22Rv1 (cell line): ENCODE measurements around the gene UMODL1.
"Not testable (repeated sequence)": the region's sequence is repeated elsewhere in the genome, so short reads cannot be mapped to it uniquely, and the experiment has no call there.

Source experiments
- H3K27ac ChIP-seq: fragments of 450-650 bp; 2 replicates; pipeline ENCODE4 v1.5.1; 2017
- ZFX ChIP-seq: fragments of 450-650 bp; IDR thresholded peaks from 2 replicates; pipeline ENCODE4 v1.6.1; 2017; ENCODE audit warnings: antibody characterized with exemption, borderline replicate concordance
- TF ChIP-seq, protein P1 (sequence below): fragments of 450-650 bp; IDR thresholded peaks from 2 replicates; pipeline ENCODE4 v1.5.1; 2017; ENCODE audit warnings: mild to moderate bottlenecking

Gene UMODL1

GRCh38 chr21:42075686-42076471, 4.8 kb downstream of the UMODL1 start:
- H3K27ac ChIP-seq: no peak overlapping the region
- TF ChIP-seq, protein P1, sequence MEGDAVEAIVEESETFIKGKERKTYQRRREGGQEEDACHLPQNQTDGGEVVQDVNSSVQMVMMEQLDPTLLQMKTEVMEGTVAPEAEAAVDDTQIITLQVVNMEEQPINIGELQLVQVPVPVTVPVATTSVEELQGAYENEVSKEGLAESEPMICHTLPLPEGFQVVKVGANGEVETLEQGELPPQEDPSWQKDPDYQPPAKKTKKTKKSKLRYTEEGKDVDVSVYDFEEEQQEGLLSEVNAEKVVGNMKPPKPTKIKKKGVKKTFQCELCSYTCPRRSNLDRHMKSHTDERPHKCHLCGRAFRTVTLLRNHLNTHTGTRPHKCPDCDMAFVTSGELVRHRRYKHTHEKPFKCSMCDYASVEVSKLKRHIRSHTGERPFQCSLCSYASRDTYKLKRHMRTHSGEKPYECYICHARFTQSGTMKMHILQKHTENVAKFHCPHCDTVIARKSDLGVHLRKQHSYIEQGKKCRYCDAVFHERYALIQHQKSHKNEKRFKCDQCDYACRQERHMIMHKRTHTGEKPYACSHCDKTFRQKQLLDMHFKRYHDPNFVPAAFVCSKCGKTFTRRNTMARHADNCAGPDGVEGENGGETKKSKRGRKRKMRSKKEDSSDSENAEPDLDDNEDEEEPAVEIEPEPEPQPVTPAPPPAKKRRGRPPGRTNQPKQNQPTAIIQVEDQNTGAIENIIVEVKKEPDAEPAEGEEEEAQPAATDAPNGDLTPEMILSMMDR: no peak
- no peak for TF ChIP-seq ZFX

GRCh38 chr21:42077685-42078238, 6.6 kb downstream of the UMODL1 start:
- not testable (repeated sequence) for H3K27ac ChIP-seq

- not testable (repeated sequence) for H3K27ac ChIP-seq
Observed at GRCh38 chr21:42078247-42079007, 7.3 kb downstream of the UMODL1 start.

DNA sequence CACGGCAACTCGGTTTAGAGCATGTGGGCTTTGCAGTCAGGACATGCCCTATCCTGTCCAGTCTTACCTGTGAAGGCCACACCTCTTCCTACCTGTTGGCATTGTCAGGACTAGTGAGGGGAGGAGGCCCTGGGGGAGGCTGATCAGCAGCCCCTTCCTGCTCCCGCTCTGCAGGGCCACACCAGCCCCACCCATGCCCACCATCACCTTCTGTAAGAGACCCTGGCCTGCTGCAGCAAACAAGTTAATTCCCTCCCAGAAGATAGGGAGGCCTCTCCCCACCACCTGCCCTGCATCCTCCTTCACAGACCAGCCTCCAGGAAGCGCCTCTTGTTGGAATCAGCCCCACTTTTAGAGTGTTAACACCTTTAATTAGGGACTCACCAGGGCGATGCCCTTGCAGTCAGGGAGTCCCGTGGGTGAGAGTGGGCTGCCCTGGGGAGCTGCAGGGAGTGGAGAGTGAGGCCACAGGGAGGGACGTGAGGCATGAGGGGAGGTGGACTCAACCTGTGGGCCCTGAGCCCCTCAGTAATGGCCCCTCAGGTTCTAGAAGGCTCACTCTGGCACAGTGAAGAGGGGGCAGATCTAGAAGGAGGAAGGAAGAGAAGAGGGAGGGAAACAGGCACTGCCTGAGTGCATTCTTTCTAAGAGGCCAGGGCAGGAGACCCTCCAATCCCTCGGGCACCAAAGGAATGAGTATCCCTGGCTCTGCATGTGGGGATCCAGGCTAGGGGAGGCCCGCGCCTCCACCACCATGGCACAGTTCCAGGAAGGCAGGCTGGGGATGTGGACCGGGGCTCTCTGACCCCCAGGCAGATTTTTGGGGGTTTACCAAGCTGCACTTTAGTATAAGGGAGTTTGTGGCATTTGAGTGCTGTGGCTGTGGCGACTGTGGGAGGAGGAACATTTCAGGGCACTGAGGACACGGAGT, 8.2 kb downstream of the UMODL1 start:
- no peak overlapping the region for H3K27ac ChIP-seq
- no peak for TF ChIP-seq ZFX
- TF ChIP-seq, protein P1: no peak

- no peak overlapping the region for H3K27ac ChIP-seq
- no peak for TF ChIP-seq ZFX
- TF ChIP-seq, protein P1: no peak
Observed at GRCh38 chr21:42079939-42080787, 9.0 kb downstream of the UMODL1 start.

- H3K27ac ChIP-seq: no peak overlapping the region
- TF ChIP-seq, protein P1: no peak
- TF ChIP-seq ZFX: no peak
Observed at GRCh38 chr21:42080788-42081083, 9.6 kb downstream of the UMODL1 start.

DNA sequence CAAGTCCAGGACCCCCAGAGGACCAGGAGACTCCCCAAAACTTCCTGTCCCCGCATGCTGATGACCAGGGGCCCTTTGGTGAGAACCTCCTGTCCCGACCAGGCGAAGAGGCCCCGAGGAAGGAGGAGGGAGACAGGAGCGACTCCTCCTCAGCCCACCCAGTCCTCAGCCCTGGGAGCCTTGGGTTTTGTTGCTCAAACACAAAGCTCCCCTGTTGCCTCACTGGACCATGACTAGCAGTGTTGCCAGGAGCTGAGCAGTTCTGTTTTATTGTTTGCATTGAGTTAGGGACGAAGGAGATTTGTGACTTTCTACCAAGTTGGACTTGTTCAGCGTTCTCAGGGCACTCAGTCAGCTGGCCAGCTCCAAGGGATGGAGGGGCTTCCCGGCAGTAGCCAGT, 10.0 kb downstream of the UMODL1 start:
- no peak for TF ChIP-seq ZFX
- TF ChIP-seq, protein P1: no peak
- H3K27ac ChIP-seq: no peak overlapping the region
